A549 treated with AZD9567 at 1 μM for 4 hours (cell line): Measurements from ENCODE around the gene NACC1. TPM values are rescaled to one million over a fixed set of nuclear protein-coding genes. Genes with fewer than 3 reads are reported as not detected.

Experiments used
- total RNA-seq: library from RNA; stranded (reverse); fragments of 200-300 nt; extraction: Qiagen RNA extraction; gene quantifications from 5 replicates; pipeline ENCODE4 v1.2.3, GENCODE V29; 2022; ENCODE audit not compliant: insufficient read depth

Gene NACC1
- 33.2 to 43.4 TPM (median 39.4 TPM) in 5 replicates for total RNA-seq

GRCh38 chr19:13117772-13118423 lies at the start of gene NACC1:
Gene NACC1 (plus strand): TSS chr19:13118264. CDS start chr19:13135208, 16,944 bp downstream.

DNA sequence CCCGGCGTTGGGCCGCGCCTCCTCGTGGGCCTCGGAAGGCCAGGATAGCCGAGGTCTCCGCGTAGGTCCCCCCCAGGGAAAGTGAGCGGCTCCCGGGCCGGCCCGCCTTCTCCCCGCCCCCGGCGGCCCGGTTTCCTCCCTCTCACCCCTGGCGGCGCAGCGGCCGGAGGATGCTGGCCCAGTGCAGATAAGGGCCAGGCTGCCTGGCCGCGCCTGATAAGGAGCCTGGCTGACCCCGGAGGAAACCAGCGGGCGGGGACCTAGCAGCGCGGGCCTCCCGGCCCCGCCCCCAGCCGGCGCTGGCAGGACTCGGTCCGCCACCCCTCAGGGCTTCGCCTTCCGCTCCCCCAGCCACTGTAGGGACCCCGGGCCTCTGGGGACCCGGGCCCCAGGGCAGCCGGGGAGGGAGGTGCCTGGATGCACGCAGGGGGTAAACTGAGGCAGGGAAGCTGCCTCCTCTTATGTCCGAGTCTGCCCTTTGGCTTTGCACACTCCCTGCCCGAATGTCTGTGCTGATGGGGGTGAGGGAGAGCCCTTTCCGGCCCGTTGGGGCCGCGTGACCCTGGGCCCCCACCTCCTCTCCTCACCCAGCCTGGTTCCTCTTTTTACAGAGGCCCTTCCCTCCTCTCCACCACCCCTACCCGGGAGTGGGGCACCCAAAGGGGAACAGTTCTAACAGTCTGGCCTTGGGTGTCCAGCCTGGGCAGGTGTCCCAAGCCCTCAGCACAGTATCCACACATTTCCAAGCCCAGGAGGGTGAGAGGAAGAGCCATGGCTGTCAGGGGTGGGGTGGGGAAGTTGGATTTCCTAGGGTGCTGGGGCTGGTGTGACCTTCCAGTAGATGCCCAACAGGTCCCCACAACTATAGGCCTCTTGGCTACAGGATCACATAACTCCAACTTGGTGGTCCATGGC lies 15.1 kb upstream of the NACC1 start, which contains the start of gene LYL1:
TSS of gene LYL1 (minus strand) at position 193 of the 915 bp plus-strand sequence. CDS start 1,687 bp downstream, outside the sequence.

GRCh38 chr19:13116282-13117175 lies 1.5 kb upstream of the NACC1 start, which contains the start of gene TRMT1:
Gene TRMT1 (minus strand): TSS chr19:13116740. CDS start chr19:13116399, 341 bp downstream.

DNA sequence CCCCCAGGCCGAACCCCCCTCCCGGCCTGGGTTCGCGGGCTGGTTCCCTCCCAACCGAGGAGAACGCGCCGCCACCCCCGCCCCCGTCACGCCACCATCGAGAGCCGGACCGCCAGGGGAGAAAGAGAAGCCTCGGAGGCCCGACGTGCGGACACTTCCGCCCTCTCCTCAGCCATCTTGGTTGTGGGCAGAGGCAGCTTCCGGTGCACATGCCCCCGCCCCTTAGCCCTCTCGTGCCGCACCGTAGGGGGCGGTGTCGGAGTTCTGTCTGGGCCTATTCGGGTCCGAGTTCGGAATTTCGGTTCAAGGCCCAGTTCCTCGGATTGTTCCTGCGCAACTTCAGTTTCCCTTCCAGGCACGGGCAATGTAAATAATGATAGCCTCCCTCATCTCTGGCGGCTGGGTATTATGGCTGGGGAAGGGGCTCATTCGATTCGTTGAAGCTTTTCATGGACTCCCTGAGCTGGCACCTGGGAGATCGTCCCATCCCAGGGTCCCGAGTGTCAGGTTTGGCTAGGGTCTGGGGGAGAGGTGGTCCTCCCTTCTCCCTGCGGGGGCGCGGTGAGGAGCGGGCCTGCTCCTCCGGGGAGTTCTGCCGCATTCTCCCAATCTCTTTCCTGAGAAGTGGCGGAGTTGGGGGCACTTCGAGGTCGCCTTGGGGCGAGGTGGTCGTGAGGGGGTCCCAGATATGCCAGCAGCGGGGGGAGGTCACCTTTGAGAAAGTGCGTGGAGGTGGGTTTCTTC lies 32.3 kb downstream of the NACC1 start, which contains the start of the genes IER2 and STX10:
TSS of gene IER2 (plus strand) at position 225 of the 744 bp plus-strand sequence. CDS start 2,776 bp downstream, outside the sequence.
TSS of gene STX10 (minus strand) at position 189 of the 744 bp plus-strand sequence. CDS start 202 bp downstream, outside the sequence.

Other genes starting within 250 kb of the NACC1 start
- 28.6 to 36.5 TPM (median 29.7 TPM) in 5 replicates for gene DNASE2, start 236.8 kb upstream of the NACC1 start, total RNA-seq
- 0.05 to 0.07 TPM in 2 of 5 replicates, not detected in the others for gene KLF1, start 231.1 kb upstream of the NACC1 start, total RNA-seq
- 9.2 to 21.4 TPM (median 9.9 TPM) in 5 replicates for gene GCDH, start 227.1 kb upstream of the NACC1 start, total RNA-seq
- gene SYCE2, start 199.0 kb upstream of the NACC1 start, total RNA-seq = 0.25 to 1.8 TPM (median 0.42 TPM) in 5 replicates
- gene FARSA, start 184.6 kb upstream of the NACC1 start, total RNA-seq = 60.5 to 80.0 TPM (median 74.4 TPM) in 5 replicates
- 481 to 566 TPM (median 518 TPM) in 5 replicates for gene CALR, start 179.7 kb upstream of the NACC1 start, total RNA-seq
- gene RAD23A, start 172.4 kb upstream of the NACC1 start, total RNA-seq = 73.1 to 82.3 TPM (median 81.9 TPM) in 5 replicates
- gene GADD45GIP1, start 161.0 kb upstream of the NACC1 start, total RNA-seq = 20.6 to 55.7 TPM (median 51.6 TPM) in 5 replicates
- gene DAND5, start 148.7 kb upstream of the NACC1 start, total RNA-seq = 0.03 to 0.07 TPM (median 0.06 TPM) in 3 of 5 replicates, not detected in the others
- 3.6 to 4.3 TPM (median 3.8 TPM) in 5 replicates for gene NFIX, start 122.8 kb upstream of the NACC1 start, total RNA-seq
- 0.56 to 0.92 TPM (median 0.70 TPM) in 4 of 5 replicates, not detected in the other for gene LYL1, start 15.4 kb upstream of the NACC1 start, total RNA-seq
- gene TRMT1, start 1.5 kb upstream of the NACC1 start, total RNA-seq = 34.6 to 44.3 TPM (median 38.0 TPM) in 5 replicates
- 48.0 to 53.3 TPM (median 52.4 TPM) in 5 replicates for gene STX10, start 32.1 kb downstream of the NACC1 start, total RNA-seq
- 38.5 to 59.3 TPM (median 49.4 TPM) in 5 replicates for gene IER2, start 32.1 kb downstream of the NACC1 start, total RNA-seq